ENCODE data around the gene MAK.
"Not testable (repeated sequence)": the region's sequence is repeated elsewhere in the genome, so short reads cannot be mapped to it uniquely, and the experiment has no call there.

Gene MAK

GRCh38 chr6:10722820-10723566 is 115.3 kb downstream of the MAK start, which contains the start of gene TMEM14C:
TMEM14C (plus strand) TSS chr6:10723070; CDS start chr6:10724614, 1,544 bp downstream.
- DNase-seq (ENCODE audit: low read depth) = peak; percentile 97

GRCh38 chr6:10722570-10722819 is 115.8 kb downstream of the MAK start:
- no peak for DNase-seq (ENCODE audit: low read depth)

GRCh38 chr6:10721850-10722569 is 116.3 kb downstream of the MAK start:
- DNase-seq (ENCODE audit: low read depth) = no peak

GRCh38 chr6:10720960-10721849 is 117.1 kb downstream of the MAK start:
- not testable (repeated sequence) for DNase-seq (ENCODE audit: low read depth)

- no peak for DNase-seq (ENCODE audit: low read depth)
These were observed 117.9 kb downstream of the MAK start for GRCh38 chr6:10720265-10720959.

GRCh38 chr6:10719964-10720264 is 118.4 kb downstream of the MAK start:
- peak; percentile 10 for DNase-seq (ENCODE audit: low read depth)

GRCh38 chr6:10719296-10719963 is 118.9 kb downstream of the MAK start:
- DNase-seq (ENCODE audit: low read depth) = peak; percentile 5

GRCh38 chr6:10713962-10714361 is 124.4 kb downstream of the MAK start:
- DNase-seq (ENCODE audit: low read depth) = no peak
